Measurements from ENCODE around the gene IGFBPL1.
"Not testable (repeated sequence)": the region's sequence is repeated elsewhere in the genome, so short reads cannot be mapped to it uniquely, and the experiment has no call there.

IGFBPL1 gene

DNA sequence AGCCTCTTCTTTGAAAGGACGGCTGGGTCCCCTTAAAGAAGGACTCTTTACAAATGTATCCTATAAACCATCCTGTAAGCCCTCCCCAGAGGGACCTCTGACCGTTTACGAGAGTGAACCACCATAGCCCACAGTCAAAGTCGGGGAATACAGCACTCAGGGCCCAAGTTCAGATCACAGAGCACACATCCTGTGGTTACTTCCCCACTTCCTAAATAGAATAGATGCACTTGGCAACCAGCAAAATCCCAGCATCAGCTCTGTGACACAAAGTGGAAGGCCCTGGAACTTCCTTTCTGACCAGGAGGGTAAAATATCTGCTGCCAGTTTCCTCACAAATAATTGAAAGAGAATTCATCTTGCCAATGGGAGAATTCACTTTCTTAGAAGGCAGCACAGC, 6.9 kb upstream of the IGFBPL1 start:
- DNase-seq (ENCODE audit: low read depth): no peak

DNA sequence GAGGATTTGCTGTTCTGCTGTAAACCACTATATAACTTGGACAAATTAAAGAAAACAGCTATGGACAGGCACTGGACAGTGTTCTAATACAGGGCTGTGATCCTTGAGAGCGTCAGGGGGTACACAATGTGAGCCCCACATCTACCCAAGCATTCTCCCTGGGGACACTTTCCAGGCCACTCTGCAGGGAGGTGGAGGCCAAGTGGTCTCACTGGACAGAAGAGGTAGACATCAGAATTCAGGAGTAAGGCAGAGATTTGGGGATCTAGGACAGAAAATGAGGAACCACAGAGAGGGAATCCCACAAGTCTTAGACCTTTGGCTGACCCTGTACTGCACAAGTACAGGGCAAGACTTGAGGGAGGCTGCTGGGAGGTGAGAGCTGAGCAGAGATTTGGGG, 3.8 kb upstream of the IGFBPL1 start:
- DNase-seq (ENCODE audit: low read depth): no peak

DNA sequence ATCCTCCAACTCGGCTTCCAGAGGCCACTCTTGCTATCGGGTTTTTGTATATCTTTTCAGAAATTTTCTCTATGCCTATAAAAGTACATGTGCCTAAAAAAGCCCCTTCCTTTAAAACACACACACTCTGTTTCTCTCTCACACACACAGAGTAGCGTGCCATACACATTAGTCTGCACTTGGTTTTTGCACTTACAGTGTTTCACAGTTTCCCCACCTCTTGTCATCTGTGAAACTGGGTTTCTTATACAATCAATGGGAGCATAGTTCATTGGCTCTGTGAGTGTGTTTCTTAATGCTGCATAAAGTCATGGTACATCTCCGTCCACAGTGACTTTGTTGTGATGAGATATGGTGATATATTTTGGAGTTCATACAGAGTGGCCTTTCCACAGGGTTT, 664 bp upstream of the IGFBPL1 start:
- no peak for DNase-seq (ENCODE audit: low read depth)

DNA sequence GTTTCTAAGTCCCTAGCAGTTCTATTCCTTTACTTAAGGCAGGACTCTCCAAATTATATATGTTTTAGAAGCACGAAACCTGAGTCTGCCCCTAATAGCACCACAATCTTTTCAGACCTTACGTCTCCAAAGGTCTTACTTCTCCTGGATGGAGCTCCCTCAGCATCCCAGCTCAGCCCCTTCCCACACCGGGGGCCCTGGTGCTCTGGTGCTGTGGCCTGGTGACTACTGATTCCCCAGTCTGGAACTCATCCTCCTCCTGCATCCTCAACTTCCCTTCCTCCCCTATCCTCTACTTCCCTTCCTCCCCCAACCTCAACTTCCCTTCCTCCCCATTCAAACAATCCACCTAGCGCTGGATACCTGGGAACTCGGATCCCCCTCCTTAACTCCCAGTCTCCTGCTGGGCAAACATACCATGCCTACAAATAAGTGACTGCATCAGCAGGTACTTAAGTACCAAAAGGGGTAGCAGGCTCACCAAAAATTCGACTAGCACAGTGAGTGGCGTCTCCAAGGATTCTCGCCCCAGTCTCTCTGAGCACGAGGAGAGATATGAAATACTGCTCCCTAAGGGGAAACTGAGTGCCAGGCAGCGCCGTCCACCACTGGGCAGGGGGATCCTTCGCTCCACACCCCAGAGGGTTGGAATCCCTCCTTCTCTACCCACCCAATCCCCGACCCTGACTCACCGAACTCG, 831 bp downstream of the IGFBPL1 start:
- no peak for DNase-seq (ENCODE audit: low read depth)

DNA sequence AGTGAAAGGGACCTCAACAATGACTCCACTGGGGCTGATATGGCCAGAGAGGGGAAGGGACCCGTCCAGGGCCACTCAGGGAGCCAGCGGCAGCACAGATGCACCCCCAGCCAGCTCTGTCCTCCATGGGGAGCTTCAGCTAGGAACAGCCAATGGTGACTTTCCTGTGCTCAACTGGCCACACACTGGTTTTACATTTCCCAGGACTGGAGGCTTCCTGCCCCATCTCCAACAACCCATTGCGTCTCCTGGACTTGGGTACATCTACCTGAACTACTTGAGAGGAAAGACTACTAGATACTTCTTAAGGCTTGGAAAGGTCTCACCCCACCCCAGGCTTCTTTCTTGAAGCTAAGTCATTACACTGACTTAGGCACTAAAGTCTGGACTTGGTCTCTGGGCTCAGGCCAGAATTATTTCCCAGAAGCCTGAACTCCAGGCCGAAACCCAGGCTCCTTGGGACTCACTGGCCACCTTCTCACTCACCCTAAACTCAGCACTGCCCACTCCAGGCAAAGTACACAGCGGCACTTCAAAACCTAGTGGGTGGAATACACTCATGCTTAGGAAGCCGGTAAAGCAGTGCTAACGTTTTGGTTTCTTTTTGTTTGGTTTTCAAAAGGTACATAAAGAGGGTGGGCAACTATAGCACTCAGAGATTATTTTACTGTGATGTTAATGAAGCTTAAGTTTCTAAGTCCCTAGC, 1.5 kb downstream of the IGFBPL1 start:
- DNase-seq (ENCODE audit: low read depth): no peak

DNA sequence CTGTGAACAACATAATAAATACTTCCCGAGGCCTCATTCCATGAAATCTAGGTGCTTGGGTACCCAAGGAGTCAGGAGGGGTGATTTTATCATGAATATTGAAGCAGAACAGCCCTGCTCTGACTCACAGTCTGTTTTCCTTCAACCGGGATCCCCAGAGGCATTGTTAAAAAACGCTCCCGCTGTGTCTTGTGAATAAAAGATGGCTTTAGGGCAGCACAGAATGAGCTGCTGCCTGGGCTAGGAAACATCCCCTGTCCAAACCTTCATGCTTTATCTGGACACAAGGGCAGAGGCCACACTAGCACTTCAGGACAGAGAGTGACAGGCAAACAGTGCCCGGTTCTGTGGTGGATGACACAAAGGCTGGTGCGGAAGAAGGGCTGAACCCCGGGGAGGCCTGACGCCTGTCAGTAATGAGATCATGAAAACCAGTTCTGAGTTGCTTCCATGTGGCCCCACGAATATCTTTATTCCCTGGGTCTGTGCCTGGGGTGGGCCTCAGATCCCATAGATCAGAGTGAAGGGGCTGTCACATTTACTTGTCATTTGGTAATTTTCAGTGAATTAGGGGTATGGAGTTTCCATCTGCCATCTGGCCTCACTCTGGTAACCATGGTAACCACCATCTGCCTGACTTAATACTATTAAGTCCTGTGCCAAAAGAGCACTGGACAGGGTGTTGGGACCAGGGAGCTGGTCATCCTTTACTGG, 2.6 kb downstream of the IGFBPL1 start:
- no peak for DNase-seq (ENCODE audit: low read depth)

DNA sequence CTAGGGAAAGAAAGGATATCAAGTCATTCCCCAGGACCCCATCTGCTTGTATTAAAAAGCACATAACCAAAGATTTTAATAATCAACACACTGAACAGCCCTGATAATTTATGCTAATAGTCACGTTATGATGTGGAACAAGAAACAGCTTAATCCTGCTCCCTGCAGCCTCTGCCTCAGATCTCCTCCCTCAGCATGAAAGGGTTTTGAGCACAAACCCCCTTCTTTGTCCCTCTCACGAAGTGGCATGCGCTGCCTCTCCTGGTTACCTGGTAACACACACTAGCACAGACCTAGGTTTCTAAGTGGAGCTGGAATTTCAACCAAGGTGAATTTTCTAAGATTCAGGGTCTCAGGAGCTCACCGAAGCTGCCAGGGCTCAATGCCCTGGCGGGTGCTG, 5.1 kb downstream of the IGFBPL1 start:
- no peak for DNase-seq (ENCODE audit: low read depth)

DNA sequence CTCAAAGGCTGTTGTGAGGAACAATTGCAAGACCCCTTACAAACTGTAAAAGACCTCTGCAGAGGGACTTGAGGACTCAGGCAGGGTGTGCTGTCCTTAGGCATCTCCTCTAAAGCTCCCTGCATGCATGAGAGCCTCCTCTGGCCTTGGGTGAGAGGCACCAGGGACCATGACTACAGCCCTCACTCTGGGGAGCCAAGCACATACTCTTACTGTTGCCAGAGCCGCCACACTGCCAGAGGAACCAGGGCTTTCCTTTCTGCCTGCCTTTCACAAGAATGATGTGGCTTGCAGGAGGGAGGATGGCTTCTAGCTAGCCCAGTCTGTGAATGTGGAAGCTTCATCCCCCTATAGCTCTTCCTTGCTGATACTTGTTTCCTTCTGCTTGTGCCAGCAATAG, 5.9 kb downstream of the IGFBPL1 start:
- DNase-seq (ENCODE audit: low read depth): no peak

DNA sequence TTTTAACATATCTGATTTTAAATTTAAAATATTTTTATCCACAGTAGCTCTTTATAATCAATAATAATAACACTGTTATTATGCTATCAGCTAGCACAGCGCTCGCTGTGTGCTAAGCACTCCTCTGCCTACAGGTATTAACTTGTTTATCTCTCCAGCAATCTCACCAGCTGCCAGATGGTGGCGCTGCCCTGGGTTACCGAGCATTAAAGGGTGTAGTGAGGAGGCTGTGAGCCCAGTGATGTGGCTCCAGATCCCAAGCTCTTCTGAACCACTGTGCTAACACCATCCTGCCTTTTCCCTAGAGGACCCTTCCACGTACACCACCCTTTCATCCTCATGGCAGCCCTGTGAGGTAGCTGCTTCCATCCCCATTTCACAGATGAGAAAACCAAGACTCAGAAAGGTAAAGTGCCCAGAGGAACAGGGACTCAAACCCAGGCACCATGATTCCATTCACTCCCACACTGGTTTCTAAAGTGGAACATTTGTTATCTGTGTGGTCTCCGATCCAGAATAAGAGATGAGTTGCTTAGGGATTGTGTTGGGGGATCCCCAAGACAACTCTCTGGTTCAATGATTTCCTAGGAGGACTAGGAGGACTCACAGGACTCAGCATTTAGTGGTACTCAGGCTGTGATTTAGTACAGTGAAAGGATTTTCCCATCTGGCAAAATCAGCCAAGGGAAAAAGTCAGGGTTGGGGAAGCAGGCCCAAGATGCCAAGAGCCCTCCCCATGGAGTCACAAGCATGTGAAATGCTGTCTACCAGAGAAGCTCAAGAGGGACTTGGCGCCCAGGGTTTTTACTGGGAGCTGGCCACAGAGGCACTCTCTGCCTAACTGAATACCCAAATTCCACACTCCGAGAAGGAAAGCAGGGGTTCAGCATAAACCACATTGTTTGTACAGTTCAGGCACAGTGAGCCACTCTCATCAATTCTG, 7.0 kb downstream of the IGFBPL1 start:
- no peak for DNase-seq (ENCODE audit: low read depth)

DNA sequence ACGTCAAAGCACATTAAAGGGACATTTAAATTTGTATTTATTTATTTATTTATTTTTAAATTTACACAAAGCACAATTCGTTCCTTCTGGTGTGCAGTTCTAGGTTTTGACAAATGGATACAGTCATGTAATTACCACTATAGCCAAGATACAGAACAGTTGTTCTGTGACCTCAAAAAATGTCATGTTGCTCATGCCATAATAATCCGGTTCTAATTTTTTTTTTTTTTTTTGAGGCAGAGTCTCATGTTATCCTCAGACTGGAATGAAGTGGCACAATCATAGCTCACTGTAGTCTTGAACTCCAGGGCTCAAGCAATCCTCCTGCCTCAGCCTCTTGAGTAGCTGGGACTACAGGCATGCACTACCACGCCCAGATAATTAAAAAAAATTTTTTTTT, 7.8 kb downstream of the IGFBPL1 start:
- DNase-seq (ENCODE audit: low read depth): no peak

DNA sequence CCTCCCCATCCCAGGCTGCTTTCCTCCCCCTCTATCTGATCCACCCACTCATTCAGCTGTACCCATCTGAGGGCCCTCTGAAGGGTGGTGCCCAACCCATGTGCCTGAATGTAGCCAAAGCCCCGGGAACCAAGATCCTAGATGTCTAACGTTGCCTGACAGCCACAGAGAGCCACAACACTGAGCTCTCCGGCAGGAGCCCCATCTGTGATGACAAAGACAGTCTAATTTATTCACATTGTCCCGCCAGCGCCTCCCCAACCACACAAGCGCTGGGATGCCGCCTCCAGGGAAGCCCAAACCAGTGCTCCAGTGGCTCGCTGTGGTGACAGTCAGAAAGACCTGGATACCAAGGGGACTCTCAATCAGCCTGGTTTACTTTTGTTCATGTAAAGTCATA, 8.4 kb downstream of the IGFBPL1 start:
- no peak for DNase-seq (ENCODE audit: low read depth)

DNA sequence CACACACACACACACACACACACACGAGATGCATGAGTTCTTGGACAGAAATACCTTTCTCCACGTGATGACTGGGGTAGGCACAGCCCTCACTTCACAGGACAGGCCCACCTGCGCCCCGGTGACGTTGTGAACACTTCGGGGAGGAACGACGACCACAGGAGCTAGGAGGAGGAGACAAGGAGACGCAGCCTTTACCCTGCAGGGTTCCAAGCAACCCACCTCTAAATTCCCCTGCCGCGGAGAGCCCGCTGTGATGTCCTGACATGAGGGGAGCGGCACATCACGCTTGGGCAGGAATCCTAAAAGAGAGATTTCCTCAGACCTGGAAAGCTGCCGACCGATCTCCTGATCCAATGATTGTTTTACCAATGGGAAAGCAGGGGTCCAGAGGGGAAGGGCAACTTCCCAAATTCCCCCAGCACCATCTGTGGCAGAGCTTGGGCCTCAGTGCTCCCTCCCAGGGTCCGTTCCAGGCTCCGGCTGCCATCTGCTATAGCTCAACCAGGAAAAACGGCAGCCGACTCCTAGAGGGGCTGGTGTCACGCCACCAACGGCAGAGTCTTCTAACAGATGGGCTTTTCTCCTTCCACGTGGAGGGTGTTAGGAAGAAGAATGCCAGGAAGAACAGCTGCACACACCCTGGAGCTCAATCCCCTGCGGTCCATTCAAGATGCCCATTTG, 10.1 kb downstream of the IGFBPL1 start:
- no peak for DNase-seq (ENCODE audit: low read depth)

DNA sequence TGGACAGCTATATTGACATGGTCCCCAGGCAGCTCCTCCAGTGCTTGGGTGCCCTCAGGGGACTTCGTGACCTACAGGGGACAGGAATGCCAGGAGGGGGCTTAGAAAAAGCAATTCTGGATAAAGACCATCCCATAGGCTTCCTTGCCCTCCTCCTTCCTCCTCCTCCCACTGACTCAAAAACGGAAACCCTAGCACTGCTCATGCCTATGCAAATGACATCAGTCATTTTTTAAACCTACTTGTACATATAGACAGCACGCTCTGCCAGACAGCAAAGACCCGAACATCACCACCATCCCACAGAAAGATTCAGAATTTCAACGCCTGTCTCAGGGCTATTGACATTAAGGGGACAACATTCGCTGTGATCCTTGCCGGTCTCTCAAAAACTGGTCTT, 11.0 kb downstream of the IGFBPL1 start:
- no peak for DNase-seq (ENCODE audit: low read depth)

DNA sequence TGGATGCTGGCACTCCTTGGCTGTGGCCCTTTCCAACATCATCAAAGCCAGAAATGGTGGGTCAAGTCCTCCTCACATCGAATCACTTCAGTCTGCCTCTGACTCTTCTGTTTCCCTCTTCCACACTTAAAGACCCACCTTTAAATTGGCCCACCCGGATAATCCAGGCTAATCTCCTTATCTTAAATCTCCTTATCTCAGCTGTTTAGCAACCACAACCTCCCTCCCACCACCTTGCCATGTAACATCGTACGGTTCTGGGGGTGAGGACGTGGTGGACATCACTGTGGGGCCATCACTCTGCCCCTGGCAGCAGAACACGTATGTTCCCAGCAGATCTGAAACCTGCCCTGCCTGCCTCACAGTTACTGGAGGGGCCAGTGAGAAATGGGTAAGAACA, 11.5 kb downstream of the IGFBPL1 start:
- no peak for DNase-seq (ENCODE audit: low read depth)

DNA sequence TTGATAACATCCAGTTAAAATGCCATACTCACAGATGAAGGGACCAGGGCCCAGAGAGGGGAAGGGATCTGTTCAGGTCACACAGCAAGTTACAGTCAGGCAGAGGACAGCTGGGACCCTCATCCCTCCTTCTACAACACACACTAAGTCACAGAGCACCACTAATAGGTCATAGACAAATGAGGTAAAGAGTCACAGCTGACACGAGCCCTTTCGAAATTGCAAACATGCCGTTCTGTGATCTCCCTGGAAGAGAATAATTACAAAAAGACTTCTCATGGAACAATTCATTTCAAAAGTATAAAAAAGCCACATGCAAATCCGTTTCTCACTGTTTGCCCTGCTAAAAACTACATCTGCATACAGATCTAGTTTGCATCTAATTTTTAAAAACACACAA, 15.5 kb downstream of the IGFBPL1 start:
- no peak for DNase-seq (ENCODE audit: low read depth)

DNA sequence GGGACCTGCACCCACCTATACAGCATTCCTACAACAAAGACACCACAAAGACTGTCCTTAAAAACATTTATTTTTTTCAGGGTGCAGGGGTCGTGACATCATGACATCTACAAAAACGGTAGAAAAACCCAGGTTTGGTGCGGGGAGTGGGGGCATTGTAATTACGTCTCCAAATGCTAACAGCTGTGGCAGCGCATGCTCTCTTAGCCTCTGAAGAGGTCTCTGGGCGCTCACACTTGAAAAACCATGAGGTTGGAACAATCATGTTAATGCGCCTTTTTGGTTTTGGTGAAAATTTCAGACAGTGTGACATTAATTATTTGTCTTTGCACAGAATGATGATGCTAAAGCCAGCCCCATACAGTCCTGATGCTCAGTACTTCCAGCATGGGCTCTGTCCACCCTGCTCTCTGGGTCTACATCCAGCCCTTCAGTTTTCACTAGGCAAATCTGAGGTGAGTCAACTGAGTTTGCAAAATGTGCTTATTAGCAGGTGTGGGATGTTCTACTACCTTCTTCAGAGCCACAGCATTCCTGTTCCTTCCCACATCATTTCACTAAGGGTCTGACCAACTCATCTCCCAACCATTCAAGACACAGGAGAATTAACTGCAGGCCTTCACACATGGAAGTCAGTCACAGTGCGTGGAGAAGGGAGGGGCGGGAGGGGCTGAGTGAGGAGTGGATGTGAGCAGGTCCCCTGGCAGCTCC, 17.6 kb downstream of the IGFBPL1 start:
- no peak for DNase-seq (ENCODE audit: low read depth)

DNA sequence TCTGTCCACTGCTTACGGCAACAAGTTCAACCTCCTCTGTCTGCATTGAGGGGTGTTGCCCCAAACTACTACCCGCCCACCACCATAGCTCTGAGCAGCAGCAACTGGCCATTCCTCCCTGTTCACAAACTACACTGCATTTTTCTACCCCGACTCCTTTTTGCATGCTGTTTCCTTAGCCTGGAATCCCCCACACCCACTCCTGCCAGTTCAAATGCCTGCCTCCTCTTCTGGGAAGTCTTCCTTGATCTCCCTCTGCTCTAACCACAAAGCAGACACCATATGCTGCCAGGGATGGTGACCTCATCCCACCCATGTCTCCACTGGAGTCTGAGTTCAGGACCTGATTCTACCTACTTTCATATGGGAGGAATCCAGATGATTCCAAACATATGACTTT, 18.5 kb downstream of the IGFBPL1 start:
- no peak for DNase-seq (ENCODE audit: low read depth)

DNA sequence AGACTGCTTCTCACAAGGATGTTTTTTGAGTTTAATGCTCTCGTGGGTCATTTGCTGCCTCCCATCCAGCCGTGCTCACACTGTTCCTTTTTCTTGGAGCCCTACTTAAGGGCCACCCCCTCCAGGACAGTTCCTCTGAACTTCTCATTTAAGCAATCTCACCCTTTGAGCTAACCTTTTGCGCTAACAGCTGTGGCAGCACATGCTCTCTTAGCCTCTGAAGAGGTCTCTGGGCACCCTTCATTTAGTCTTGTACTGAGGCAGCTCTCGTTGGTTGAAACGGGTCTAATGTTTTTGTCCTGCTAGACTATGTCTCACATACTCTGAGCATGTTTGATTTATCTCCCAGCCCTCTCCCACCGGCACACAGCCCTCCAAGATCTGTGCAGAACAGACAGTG, 19.9 kb downstream of the IGFBPL1 start:
- no peak for DNase-seq (ENCODE audit: low read depth)

DNA sequence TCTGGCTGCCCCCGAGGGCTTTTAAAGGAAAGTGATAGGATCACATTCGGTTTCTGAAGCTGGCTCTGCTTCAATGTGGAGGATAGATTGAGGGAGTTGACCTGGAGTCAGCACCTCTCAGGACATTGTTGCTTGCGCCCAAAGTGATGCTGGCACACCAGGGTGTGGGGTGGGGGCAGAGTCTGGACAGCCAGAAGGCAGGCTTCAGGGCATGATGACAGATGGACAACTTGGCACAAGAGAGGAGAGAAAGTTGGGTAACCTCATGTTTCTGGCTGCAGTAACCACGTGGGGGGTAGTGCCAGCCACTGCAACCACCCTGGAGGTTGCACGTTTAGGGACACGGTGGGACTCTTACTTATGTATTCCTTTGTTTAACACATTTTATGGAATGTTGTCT, 22.3 kb downstream of the IGFBPL1 start:
- no peak for DNase-seq (ENCODE audit: low read depth)

DNA sequence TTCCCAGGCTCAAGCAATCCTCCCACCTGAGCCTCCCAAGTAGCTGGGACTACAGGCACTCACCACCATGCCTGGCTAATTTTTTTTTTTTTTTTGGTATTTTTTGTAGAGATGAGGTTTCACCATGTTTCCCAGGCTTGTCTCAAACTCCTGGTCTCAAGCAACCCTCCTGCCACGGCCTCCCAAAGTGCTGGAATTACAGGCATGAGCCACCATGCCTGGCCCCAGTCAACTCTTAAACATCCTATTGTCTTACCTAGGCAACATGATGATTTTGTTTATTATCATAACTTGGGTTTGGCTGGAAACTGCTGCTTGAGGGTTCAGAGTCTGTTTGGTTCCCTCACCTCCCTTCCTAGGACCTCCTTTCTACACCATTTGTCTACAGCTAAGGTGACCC, 25.1 kb downstream of the IGFBPL1 start:
- DNase-seq (ENCODE audit: low read depth): not testable (repeated sequence)

DNA sequence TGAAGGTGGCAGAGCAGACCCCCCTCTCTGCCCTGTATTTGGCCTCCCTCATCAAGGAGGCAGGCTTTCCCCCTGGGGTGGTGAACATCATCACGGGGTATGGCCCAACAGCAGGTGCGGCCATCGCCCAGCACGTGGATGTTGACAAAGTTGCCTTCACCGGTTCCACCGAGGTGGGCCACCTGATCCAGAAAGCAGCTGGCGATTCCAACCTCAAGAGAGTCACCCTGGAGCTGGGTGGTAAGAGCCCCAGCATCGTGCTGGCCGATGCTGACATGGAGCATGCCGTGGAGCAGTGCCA, 27.9 kb downstream of the IGFBPL1 start:
- DNase-seq (ENCODE audit: low read depth): no peak
